HCT116 (cell line): ENCODE measurements around the gene CCR5AS.

Source experiments
- CTCF ChIP-seq, 3 experiments: fragments of 200-600 bp in 1 of 3; sonication (generic) in 1 of 3; IDR thresholded peaks in 2 of 3; conservative IDR thresholded peaks in 1 of 3; 2 replicates each; pipeline ENCODE4 v1.5.1; 2012 to 2017; ENCODE audit warnings: low read depth in 2 of 3, low read length in 2 of 3, antibody characterized with exemption in 1 of 3, borderline replicate concordance in 1 of 3, control low read depth in 1 of 3, mild to moderate bottlenecking in 1 of 3, mixed read lengths in 1 of 3, mixed run types in 1 of 3, moderate library complexity in 1 of 3; ENCODE audit not compliant: insufficient read depth in 1 of 3
- EGR1 ChIP-seq: IDR thresholded peaks from 2 replicates; pipeline ENCODE4 v1.6.1; 2012; ENCODE audit warnings: low read depth
- POLR2AphosphoS5 ChIP-seq: IDR thresholded peaks from 2 replicates; pipeline ENCODE4 v1.6.1; 2011; ENCODE audit warnings: mild to moderate bottlenecking, low read depth, low read length, moderate library complexity
- REST ChIP-seq: IDR thresholded peaks from 2 replicates; pipeline ENCODE4 v1.6.1; 2012; ENCODE audit warnings: low read depth
- ZBTB33 ChIP-seq: IDR thresholded peaks from 2 replicates; pipeline ENCODE4 v1.6.1; 2011; ENCODE audit warnings: mild to moderate bottlenecking, low read length, moderate library complexity; ENCODE audit not compliant: insufficient replicate concordance; ENCODE audit errors: extremely low read depth

- TF ChIP-seq CTCF (IDR thresholded peaks at IDR 0.05 in 2 of 3, conservative IDR thresholded peaks at IDR 0.05 in 1 of 3; ENCODE audit: borderline replicate concordance in 1 of 3, insufficient read depth in 1 of 3, low read depth in 2 of 3, low read length in 2 of 3), result no peak
- TF ChIP-seq REST, result no peak
- TF ChIP-seq POLR2AphosphoS5, result no peak
- TF ChIP-seq EGR1, result no peak
- no peak for TF ChIP-seq ZBTB33
Observed at GRCh38 chr3:46419816-46420215, 12.9 kb upstream of the CCR5AS start.
